ENCODE measurements around the gene LPIN2. TPM values are rescaled to one million over a fixed set of nuclear protein-coding genes. Genes with fewer than 3 reads are reported as not detected.
A peak's percentile ranks its signal among the peaks of the same experiment; 100 is the strongest.

Gene LPIN2
- total and polyA plus RNA-seq, 2 experiments from 2014 or later, result 9.0 to 10.8 TPM

GRCh38 chr18:3015204-3015592 is 2.3 kb upstream of the LPIN2 start (continued):
- TF ChIP-seq ETS1 (IDR thresholded peaks at IDR 0.05) (no peak), CREB1 (CRISPR knock-in tag; IDR thresholded peaks at IDR 0.05; ENCODE audit: low read depth) (no peak)

GRCh38 chr18:3014503-3015203 is 1.7 kb upstream of the LPIN2 start:
- peaks cover 39% of the 10 kb centered on the region for H3K4me1 Mint-ChIP-seq
- Histone ChIP-seq H4K20me1 (replicated peaks; ENCODE audit: insufficient read depth) (no peaks in the 10 kb centered on the region; the same call in 1 of the 2 replicates), H3K4me2 (no peak overlapping the region), H3F3A (replicated peaks; ENCODE audit: low read depth) (0 out of 2 replicates have a peak, but pooled peaks cover 9% of the 10 kb centered on the region), H3K79me2 (replicated peaks; ENCODE audit: insufficient read depth) (peaks cover 17% of the 10 kb centered on the region), H3K4me3 (no peak overlapping the region), H3K9me2 (ENCODE audit: insufficient read depth) (no peaks in the 10 kb centered on the region), H3K27me3 (ENCODE audit: insufficient read depth) (no peaks in the 10 kb centered on the region), H2AFZ (0 out of 2 replicates have a peak overlapping the region, but pooled peaks have one; percentile 32), H3K27ac (ENCODE audit: low read depth) (no peak overlapping the region), H3K36me3 (ENCODE audit: insufficient read depth) (no peaks in the 10 kb centered on the region), H3K4me1 (ENCODE audit: insufficient read depth) (peaks cover 7% of the 10 kb centered on the region; the same call in 1 of the 2 replicates)
- H3K9me3 Mint-ChIP-seq, result no peaks in the 10 kb centered on the region
- H3K27me3 Mint-ChIP-seq (ENCODE audit: insufficient read depth, low read depth, poor library complexity), result peaks cover 5% of the 10 kb centered on the region
- H3K4me3 Mint-ChIP-seq, result no peak overlapping the region
- peaks cover 8% of the 10 kb centered on the region for H3K36me3 Mint-ChIP-seq (ENCODE audit: low read depth)
- H3K27ac Mint-ChIP-seq, result no peak overlapping the region
- no peak for DNase-seq (ENCODE audit: low spot score)
- ATAC-seq, result no peak
- no peak for TF ChIP-seq ZNF331 (CRISPR knock-in tag; IDR thresholded peaks at IDR 0.05; ENCODE audit: low read depth)

GRCh38 chr18:3012136-3013023 is 564 bp downstream of the LPIN2 start:
- no peak for TF ChIP-seq JUNB (IDR thresholded peaks at IDR 0.05; ENCODE audit: unreplicated experiment)
- no peak for TF ChIP-seq ETS1 (IDR thresholded peaks at IDR 0.05)
- no peak for TF ChIP-seq ZNF114 (CRISPR knock-in tag; IDR thresholded peaks at IDR 0.05)
- no peak for TF ChIP-seq REST (IDR thresholded peaks at IDR 0.05; ENCODE audit: unreplicated experiment)
- TF ChIP-seq CREB1 (CRISPR knock-in tag; IDR thresholded peaks at IDR 0.05; ENCODE audit: low read depth), result 0 out of 2 replicates have a peak, but pooled peaks have one; percentile 30
- TF ChIP-seq EZH2phosphoT487 (IDR thresholded peaks at IDR 0.05; ENCODE audit: unreplicated experiment), result no peak
- TF ChIP-seq NANOG (IDR thresholded peaks at IDR 0.05; ENCODE audit: borderline replicate concordance), result no peak
- Histone ChIP-seq H3K9me2 (ENCODE audit: insufficient read depth) (no peaks in the 10 kb centered on the region), H3K4me2 (peak overlapping the region; percentile 82), H3K79me2 (replicated peaks; ENCODE audit: insufficient read depth) (peaks cover 38% of the 10 kb centered on the region), H3K4me1 (ENCODE audit: insufficient read depth) (peaks cover 7% of the 10 kb centered on the region; the same call in 1 of the 2 replicates), H4K20me1 (replicated peaks; ENCODE audit: insufficient read depth) (no peaks in the 10 kb centered on the region; the same call in 1 of the 2 replicates), H3K36me3 (ENCODE audit: insufficient read depth) (no peaks in the 10 kb centered on the region), H3K27ac (ENCODE audit: low read depth) (peak overlapping the region; percentile 65), H2AFZ (peak overlapping the region; percentile 20; the same call in 1 of the 2 replicates), H3K4me3 (peak overlapping the region; percentile 70), H3F3A (replicated peaks; ENCODE audit: low read depth) (0 out of 2 replicates have a peak, but pooled peaks cover 9% of the 10 kb centered on the region), H3K27me3 (ENCODE audit: insufficient read depth) (no peaks in the 10 kb centered on the region)
- DNase-seq (ENCODE audit: low spot score), result peak; percentile 67
- Mint-ChIP-seq H3K36me3 (ENCODE audit: low read depth) (peaks cover 23% of the 10 kb centered on the region), H3K4me1 (peaks cover 44% of the 10 kb centered on the region), H3K27me3 (ENCODE audit: insufficient read depth, low read depth, poor library complexity) (peaks cover 5% of the 10 kb centered on the region), H3K9me3 (no peaks in the 10 kb centered on the region), H3K27ac (peak overlapping the region; percentile 95), H3K4me3 (peak overlapping the region; percentile 98)
- ATAC-seq, result peak; percentile 65
